Measurements from ENCODE around the gene GOLGB1. TPM values are rescaled to one million over a fixed set of nuclear protein-coding genes. Genes with fewer than 3 reads are reported as not detected.

The GOLGB1 gene
- total and polyA plus RNA-seq, 10 of the 15 experiments (the other 5 are each of a cell fraction or from before 2014, with no cell fraction given), result 7.4 to 34.5 (median 21.8) TPM

- TF ChIP-seq PRDM15 (CRISPR knock-in tag; IDR thresholded peaks at IDR 0.05) (no peak), RAD21 (IDR thresholded peaks at IDR 0.05; ENCODE audit: insufficient read depth, low read depth, low read length) (no peak), YBX1 (IDR thresholded peaks at IDR 0.05) (no peak), MAX (IDR thresholded peaks at IDR 0.05; ENCODE audit: low read depth, low read length) (no peak), TBL1XR1 (IDR thresholded peaks at IDR 0.05; ENCODE audit: low read depth, low read length) (no peak), PAX8 (IDR thresholded peaks at IDR 0.05) (no peak), TCF12 (IDR thresholded peaks at IDR 0.05; ENCODE audit: low read depth, low read length) (no peak), TCF7 (IDR thresholded peaks at IDR 0.05; ENCODE audit: borderline replicate concordance) (no peak), TCF3 (IDR thresholded peaks at IDR 0.05; ENCODE audit: borderline replicate concordance, insufficient read depth, low read depth, low read length) (no peak), LARP7 (IDR thresholded peaks at IDR 0.05) (no peak), FOXM1 (IDR thresholded peaks at IDR 0.05; ENCODE audit: low read depth, low read length) (no peak; the same call in 1 of the 2 replicates)
Measured at GRCh38 chr3:121654493-121655385, 94.8 kb downstream of the GOLGB1 start (continued).

Measured in GM12878 (cell line).